Measurements from ENCODE around the gene NFKB2.

The NFKB2 gene

DNA sequence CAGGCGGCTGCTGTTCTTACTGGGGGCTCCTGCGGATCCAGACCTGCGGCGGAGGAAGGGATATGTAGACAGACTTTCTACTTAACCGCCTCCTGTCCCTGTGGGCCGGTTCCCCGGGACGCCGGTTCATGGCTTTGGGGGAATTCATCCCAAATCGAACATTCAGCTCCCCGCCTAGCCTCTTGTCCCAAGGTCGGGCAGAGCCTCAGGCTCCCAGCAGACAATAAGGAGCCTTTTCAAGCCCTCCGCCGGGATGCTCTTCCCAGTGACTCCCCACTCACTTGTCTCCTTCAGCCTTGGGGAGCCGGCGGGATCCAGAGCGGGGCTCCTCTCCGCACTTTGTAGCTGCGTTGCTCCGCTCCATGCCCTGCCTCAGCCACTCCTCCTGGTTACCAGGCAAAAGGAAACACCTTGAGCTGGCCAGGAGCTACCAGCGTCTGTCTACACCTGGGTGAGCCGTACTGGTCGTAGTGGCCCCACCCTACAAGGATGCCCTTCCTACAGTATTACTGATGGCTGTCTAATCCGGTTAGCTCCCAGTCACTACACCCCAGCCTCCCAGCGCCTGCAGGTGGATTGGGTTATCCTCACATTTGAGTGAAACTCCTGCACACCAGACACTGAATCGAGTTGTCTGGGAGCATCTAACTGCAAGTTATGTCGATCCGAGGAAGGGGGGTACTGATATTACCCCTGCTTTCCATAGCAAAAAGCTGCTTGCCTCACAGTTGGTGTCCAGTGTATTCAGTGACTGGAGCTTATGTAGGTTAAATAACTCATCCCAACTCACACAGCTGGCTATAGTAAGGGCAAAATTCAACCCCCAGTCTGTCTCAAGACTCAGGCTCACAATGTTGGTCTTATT is 55.8 kb downstream of the NFKB2 start, which contains the start of gene C10orf95:
Gene C10orf95, minus strand, starts transcription at position 439 of the 865 bp plus-strand sequence. CDS start 450 bp downstream, outside the sequence.
- DNase-seq (ENCODE audit: low spot score) = peak; percentile 10
